Dedifferentiated amniotic fluid mesenchymal stem cell (primary cell): ENCODE measurements around the gene RPRM.
"Not testable (repeated sequence)": the region's sequence is repeated elsewhere in the genome, so short reads cannot be mapped to it uniquely, and the experiment has no call there.

ENCODE experiments used
- DNase-seq: peaks from one replicate; pipeline ENCODE4 v3.0.0-alpha.2; 2016; ENCODE audit errors: extremely low spot score

RPRM gene

GRCh38 chr2:153478289-153479261, at the start of gene RPRM:
TSS of gene RPRM (minus strand) at chr2:153478762. CDS start at chr2:153478565, 197 bp downstream.
- DNase-seq = no peak

- DNase-seq = no peak
Observed at GRCh38 chr2:153519257-153519875, 40.8 kb upstream of the RPRM start.

- no peak for DNase-seq
Observed at GRCh38 chr2:153512331-153512730, 33.8 kb upstream of the RPRM start.

- DNase-seq = no peak
Observed at GRCh38 chr2:153510996-153511395, 32.4 kb upstream of the RPRM start.

GRCh38 chr2:153509133-153509532, 30.6 kb upstream of the RPRM start:
- no peak for DNase-seq

- DNase-seq = not testable (repeated sequence)
Observed at GRCh38 chr2:153506499-153506898, 27.9 kb upstream of the RPRM start.

- DNase-seq = no peak
Observed at GRCh38 chr2:153499439-153499838, 20.9 kb upstream of the RPRM start.

GRCh38 chr2:153497938-153498629, 19.5 kb upstream of the RPRM start:
- DNase-seq = no peak

GRCh38 chr2:153495725-153496124, 17.2 kb upstream of the RPRM start:
- no peak for DNase-seq

- no peak for DNase-seq
Observed at GRCh38 chr2:153488072-153488471, 9.5 kb upstream of the RPRM start.

- DNase-seq = no peak
Observed at GRCh38 chr2:153487448-153487847, 8.9 kb upstream of the RPRM start.

GRCh38 chr2:153479573-153479972, 1.0 kb upstream of the RPRM start:
- no peak for DNase-seq

- DNase-seq = no peak
Observed at GRCh38 chr2:153477636-153478288, 800 bp downstream of the RPRM start.

- DNase-seq = no peak
Observed at GRCh38 chr2:153476816-153477635, 1.5 kb downstream of the RPRM start.

- DNase-seq = no peak
Observed at GRCh38 chr2:153476491-153476815, 2.1 kb downstream of the RPRM start.

- DNase-seq = no peak
Observed at GRCh38 chr2:153474876-153475435, 3.6 kb downstream of the RPRM start.

GRCh38 chr2:153474407-153474806, 4.2 kb downstream of the RPRM start:
- DNase-seq = no peak

- DNase-seq = no peak
Observed at GRCh38 chr2:153470867-153471266, 7.7 kb downstream of the RPRM start.

GRCh38 chr2:153464395-153464794, 14.2 kb downstream of the RPRM start:
- no peak for DNase-seq

GRCh38 chr2:153462338-153462859, 16.2 kb downstream of the RPRM start:
- no peak for DNase-seq

- no peak for DNase-seq
Observed at GRCh38 chr2:153461453-153461852, 17.1 kb downstream of the RPRM start.
